ENCODE measurements around the gene SPACA6. TPM values are rescaled to one million over a fixed set of nuclear protein-coding genes. Genes with fewer than 3 reads are reported as not detected.
A peak's percentile ranks its signal among the peaks of the same experiment; 100 is the strongest.

SPACA6 gene
- total and polyA plus RNA-seq, 9 of the 15 experiments (the other 6 are each of a cell fraction or from before 2014, with no cell fraction given): 1.3 to 17.3 (median 6.2) TPM

GRCh38 chr19:51689751-51690453 is 3.2 kb upstream of the SPACA6 start (continued):
- no peak for TF ChIP-seq ZNF395 (CRISPR knock-in tag; IDR thresholded peaks at IDR 0.05)
- peak; percentile 5 for TF ChIP-seq HMGN3 (IDR thresholded peaks at IDR 0.05; ENCODE audit: borderline replicate concordance, extremely low read depth, insufficient read length, low read depth, low read length)
- no peak for TF ChIP-seq MITF (IDR thresholded peaks at IDR 0.05)
- no peak for TF ChIP-seq ETS1 (conservative IDR thresholded peaks at IDR 0.05; ENCODE audit: control insufficient read depth, low read depth, low read length)
- no peak for TF ChIP-seq SMAD1 (IDR thresholded peaks at IDR 0.05; ENCODE audit: low read depth, low read length, partially characterized antibody)
- TF ChIP-seq ZNF263 (CRISPR knock-in tag; IDR thresholded peaks at IDR 0.05; ENCODE audit: borderline replicate concordance): peak; percentile 82; the same call in 1 of the 2 replicates
- TF ChIP-seq SIN3A (IDR thresholded peaks at IDR 0.05; ENCODE audit: borderline replicate concordance in 2 of 2, control insufficient read depth in 1 of 2, low read depth in 2 of 2, low read length in 2 of 2): peak; percentile 20 to 32; a peak in 1 of 4 replicates
- peak in 1 of 2 experiments; percentile 53; a peak in 2 of 4 replicates for TF ChIP-seq HDAC1 (IDR thresholded peaks at IDR 0.05)
- TF ChIP-seq SAFB2 (IDR thresholded peaks at IDR 0.05; ENCODE audit: borderline replicate concordance, low read depth, low read length, severe bottlenecking): no peak
- TF ChIP-seq YBX1 (IDR thresholded peaks at IDR 0.05): no peak
- TF ChIP-seq BCLAF1 (IDR thresholded peaks at IDR 0.05; ENCODE audit: borderline replicate concordance in 1 of 2, control insufficient read depth in 1 of 2, low read depth in 2 of 2, low read length in 1 of 2): no peak
- TF ChIP-seq PRDM10 (IDR thresholded peaks at IDR 0.05; ENCODE audit: partially characterized antibody): no peak
- TF ChIP-seq ZNF408 (CRISPR knock-in tag; IDR thresholded peaks at IDR 0.05; ENCODE audit: low read depth): no peak
